GM21825 (cell line): ENCODE measurements around the gene RBMY1B.
"Not testable (repeated sequence)": the region's sequence is repeated elsewhere in the genome, so short reads cannot be mapped to it uniquely, and the experiment has no call there.

ENCODE experiments used
- ATAC-seq: cut with Tn5 transposase; IDR thresholded peaks from one replicate; pipeline ENCODE4 v1.9.1; 2021; ENCODE audit warnings: mild to moderate bottlenecking, moderate library complexity; ENCODE audit not compliant: unreplicated experiment

Gene RBMY1B

GRCh38 chrY:21511038-21511437, at the start of gene RBMY1B:
Gene RBMY1B, plus strand, starts transcription at chrY:21511338. Its CDS starts 2,013 bp downstream, at chrY:21513351.
- not testable (repeated sequence) for ATAC-seq

- ATAC-seq: not testable (repeated sequence)
Observed at GRCh38 chrY:21462915-21463314, 48.2 kb upstream of the RBMY1B start.

- no peak for ATAC-seq
Observed at GRCh38 chrY:21482967-21483366, 28.2 kb upstream of the RBMY1B start.

- not testable (repeated sequence) for ATAC-seq
Observed at GRCh38 chrY:21534579-21534978, 23.4 kb downstream of the RBMY1B start, which contains the start of gene RBMY1A1. Gene RBMY1A1, plus strand, starts transcription at chrY:21534879. Its CDS starts 2,013 bp downstream, at chrY:21536892.

GRCh38 chrY:21559316-21559984, 48.3 kb downstream of the RBMY1B start:
- not testable (repeated sequence) for ATAC-seq
